ENCODE results near the gene MYBPHL.

The MYBPHL gene

GRCh38 chr1:109271458-109271857, 35.4 kb downstream of the MYBPHL start:
- no peak for TF ChIP-seq CTCF (IDR thresholded peaks at IDR 0.05; ENCODE audit: extremely low read depth, missing control alignments)
- DNase-seq (ENCODE audit: low spot score): no peak

GRCh38 chr1:109270623-109271317, 36.0 kb downstream of the MYBPHL start:
- no peak for TF ChIP-seq CTCF (IDR thresholded peaks at IDR 0.05; ENCODE audit: extremely low read depth, missing control alignments)
- no peak for DNase-seq (ENCODE audit: low spot score)

GRCh38 chr1:109269981-109270622, 36.7 kb downstream of the MYBPHL start:
- no peak for TF ChIP-seq CTCF (IDR thresholded peaks at IDR 0.05; ENCODE audit: extremely low read depth, missing control alignments)
- no peak for DNase-seq (ENCODE audit: low spot score)

- TF ChIP-seq CTCF (IDR thresholded peaks at IDR 0.05; ENCODE audit: extremely low read depth, missing control alignments): no peak
- DNase-seq (ENCODE audit: low spot score): no peak
These were observed 37.4 kb downstream of the MYBPHL start for GRCh38 chr1:109269212-109269980.

GRCh38 chr1:109268431-109269211, 38.2 kb downstream of the MYBPHL start:
- no peak for DNase-seq (ENCODE audit: low spot score)

GRCh38 chr1:109267743-109268300, 39.0 kb downstream of the MYBPHL start:
- no peak for DNase-seq (ENCODE audit: low spot score)
- no peak for TF ChIP-seq CTCF (IDR thresholded peaks at IDR 0.05; ENCODE audit: extremely low read depth, missing control alignments)

More at GRCh38 chr1:109268431-109269211, 38.2 kb downstream of the MYBPHL start:
- no peak for TF ChIP-seq CTCF (IDR thresholded peaks at IDR 0.05; ENCODE audit: extremely low read depth, missing control alignments)
